T-helper 1 cell treated with Interleukin-12 subunit alpha and Interleukin-12 subunit beta and Interleukin-4 antibody, amounts not matched to agents 30 ng/mL and 1 ng/mL, for 36 hours (primary cell): ENCODE measurements around the gene LIMA1. TPM values are rescaled to one million over a fixed set of nuclear protein-coding genes. Genes with fewer than 3 reads are reported as not detected.
"Not testable (repeated sequence)": the region's sequence is repeated elsewhere in the genome, so short reads cannot be mapped to it uniquely, and the experiment has no call there.

Experiments used
- intact Hi-C: fragments of 100-400 bp; cut with micrococcal nuclease; formaldehyde crosslinking; loops from one replicate; pipeline ENCODE4 v1.15.1; 2024
- total RNA-seq: library from RNA; stranded (reverse); gene quantifications from 2 replicates; pipeline ENCODE4 v1.2.3, GENCODE V29; 2022

The LIMA1 gene
- 31.2 and 31.9 TPM in 2 replicates for total RNA-seq

- intact Hi-C loops, result loop anchor here (1.0 to 10.0 kb wide), 7 partner anchors 61 to 459 kb away; partner anchors contain the start of genes CERS5, COX14 and NCKAP5L
These were observed at the start of gene LIMA1 for GRCh38 chr12:50283229-50283923. Gene LIMA1 (minus strand): TSS chr12:50283520. CDS start chr12:50248751, 34,769 bp downstream.

DNA sequence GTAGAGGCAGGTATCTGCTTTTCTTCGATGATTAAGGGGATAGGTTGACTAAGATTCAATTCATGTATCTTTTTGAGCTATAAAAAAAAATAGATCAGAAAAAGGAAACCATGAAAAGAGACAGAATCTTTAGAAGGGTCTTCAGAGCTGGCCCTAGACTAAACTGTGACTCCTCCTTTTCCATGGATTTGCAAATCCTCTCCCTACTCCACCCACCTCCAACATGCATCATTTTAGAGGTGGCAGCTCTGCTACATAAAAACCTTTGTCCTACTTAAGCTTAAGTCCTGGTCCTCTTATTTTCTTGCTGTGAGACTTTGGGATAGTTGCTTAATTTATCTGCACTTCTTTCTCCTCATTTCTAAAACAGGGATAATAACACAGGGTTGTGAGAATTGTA lies 48.4 kb upstream of the LIMA1 start:
- intact Hi-C loops, result no loop called here

DNA sequence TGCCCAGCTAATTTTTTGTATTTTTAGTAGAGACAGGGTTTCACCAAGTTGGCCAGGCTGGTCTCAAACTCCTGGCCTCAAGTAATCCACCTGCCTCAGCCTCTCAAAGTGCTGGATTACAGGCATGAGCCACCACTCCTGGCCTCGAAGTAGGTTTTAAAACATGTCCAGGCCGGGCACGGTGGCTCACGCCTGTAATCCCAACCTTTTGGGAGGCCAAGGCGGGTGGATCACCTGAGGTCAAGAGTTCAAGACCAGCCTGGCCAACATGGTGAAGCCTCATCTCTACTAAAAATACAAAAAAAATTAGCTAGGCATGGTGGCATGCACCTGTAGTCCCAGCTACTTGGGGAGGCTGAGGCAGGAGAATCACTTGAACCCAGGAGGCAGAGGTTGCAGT lies 45.3 kb upstream of the LIMA1 start:
- intact Hi-C loops, result not testable (repeated sequence)

DNA sequence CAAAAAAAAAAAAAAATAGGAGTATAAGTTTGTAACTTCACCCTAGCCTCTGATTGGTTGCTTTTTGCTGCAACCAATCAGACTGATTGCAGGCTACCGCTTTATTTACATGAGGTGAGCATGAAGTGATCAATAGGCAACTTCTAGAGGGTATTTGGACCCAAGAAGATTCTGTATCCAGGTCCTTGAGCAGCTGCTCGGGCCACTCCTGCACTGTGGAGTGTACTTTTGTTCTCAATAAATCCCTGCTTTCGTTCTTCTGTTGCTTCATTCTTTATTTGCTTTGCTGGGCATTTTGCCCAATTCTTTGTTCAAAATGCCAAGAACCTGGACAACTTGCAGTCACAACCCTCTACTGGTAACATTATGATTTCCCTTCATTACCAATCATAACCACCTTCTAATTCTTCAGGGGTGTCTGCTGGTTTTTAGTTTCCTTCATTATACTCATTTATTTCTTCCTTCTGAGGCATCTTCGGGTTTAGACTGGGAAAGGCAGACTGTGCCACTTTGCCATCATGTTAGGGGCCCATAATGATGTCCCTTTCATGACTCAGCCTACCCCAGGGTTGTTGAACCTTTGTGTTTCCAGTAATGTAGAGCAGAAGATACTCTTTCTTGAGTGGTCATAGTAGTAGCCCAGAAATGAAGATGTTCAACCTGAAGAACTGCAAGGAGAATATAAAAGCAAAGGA lies 43.4 kb upstream of the LIMA1 start:
- intact Hi-C loops, result no loop called here

DNA sequence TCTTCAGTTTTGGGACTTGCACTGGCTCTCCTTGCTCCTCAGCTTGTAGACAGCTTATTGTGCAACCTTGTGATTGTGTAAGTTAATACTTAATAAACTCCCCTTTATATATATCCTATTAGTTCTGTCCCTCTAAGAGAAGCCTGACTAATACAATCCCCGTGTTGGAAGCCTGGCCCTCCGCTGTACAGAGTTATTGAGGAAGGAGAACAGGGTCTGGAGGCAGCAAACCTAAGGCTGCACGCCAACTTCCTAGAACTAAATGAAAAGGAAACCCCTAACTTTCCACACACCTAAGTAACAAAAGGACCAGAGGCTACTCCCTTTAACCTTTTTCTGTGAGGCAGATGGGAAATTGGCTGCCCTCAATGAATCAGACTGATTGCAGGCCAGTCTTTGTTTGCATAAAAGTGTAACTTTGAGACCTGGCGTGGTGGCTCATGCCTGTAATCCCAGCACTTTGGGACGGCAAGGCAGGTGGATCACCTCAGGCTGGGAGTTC lies 42.6 kb upstream of the LIMA1 start:
- intact Hi-C loops, result no loop called here

- intact Hi-C loops, result not testable (repeated sequence)
These were observed 41.5 kb upstream of the LIMA1 start for GRCh38 chr12:50324770-50325169.

GRCh38 chr12:50324077-50324476 lies 40.8 kb upstream of the LIMA1 start:
- intact Hi-C loops, result not testable (repeated sequence)

DNA sequence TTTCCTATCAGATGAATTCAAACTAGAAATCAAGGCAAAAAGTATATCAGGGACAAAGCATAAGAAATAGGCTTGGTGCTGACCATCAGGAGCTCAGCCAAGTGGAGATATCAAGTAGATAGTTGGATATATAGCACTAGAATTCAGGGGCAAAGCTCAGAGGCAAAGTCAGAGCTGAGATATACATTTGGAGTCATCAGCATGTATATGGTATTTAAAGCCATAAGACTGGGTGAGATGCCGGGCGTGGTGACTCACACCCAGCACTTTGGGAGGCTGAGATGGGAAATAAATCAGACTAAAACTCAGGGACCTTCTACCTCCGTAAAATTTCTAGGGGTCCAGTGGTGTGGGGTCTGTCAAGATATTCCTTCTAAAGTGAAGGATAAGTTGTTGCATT lies 38.9 kb upstream of the LIMA1 start:
- intact Hi-C loops, result no loop called here

DNA sequence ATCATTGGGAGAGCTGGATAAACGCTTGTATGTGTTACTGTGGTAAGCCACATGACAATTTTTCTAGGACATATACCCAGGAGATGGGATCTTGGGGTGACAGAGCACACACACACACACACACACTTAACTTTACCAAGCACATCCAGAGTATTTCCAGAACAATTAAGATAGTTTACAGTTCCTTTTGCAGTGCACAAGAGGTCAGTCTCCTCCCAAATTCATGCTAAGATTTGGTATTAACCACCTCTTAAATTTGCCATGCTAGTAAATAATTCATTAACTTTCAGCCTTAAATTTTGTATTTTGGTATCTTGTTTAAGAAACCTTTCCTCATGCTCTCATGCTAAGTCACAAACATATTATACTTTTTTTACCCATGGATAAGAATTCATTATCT lies 33.9 kb upstream of the LIMA1 start:
- intact Hi-C loops, result no loop called here

- intact Hi-C loops, result loop anchor here (2.0 kb wide), 1 partner anchor 133 kb away; no protein-coding TSS in a partner anchor
These were observed 32.5 kb upstream of the LIMA1 start for GRCh38 chr12:50315803-50316202.

DNA sequence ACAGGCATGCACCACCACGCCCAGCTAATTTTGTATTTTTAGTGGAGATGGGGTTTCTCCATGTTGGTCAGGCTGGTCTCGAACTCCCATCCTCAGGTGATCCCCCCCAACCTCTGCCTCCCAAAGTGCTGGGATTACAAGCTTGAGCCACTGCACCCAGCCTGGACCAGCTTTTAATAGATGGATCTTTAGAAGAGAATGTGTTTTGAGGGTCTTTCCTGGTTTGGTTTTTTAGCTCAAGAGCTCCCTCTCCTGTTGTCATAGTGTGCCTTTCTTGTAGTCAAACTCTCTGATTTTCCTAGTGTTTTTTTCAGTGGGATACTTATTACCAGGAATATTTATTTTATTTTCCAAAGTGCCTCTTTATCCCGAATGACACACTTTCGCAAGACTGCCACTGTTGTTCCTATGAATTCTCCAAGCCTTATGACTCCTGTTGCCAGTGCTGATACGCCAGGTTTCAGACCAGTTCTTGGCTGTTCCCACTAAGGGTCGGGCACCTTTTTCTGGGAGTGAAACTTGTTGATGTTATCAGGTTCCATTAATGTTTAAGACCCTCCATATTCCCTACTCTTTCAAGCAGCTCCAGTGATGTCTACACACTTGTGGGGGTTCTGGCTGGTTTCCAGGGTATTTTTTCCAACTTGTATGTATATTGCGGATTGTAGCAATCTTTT lies 31.5 kb upstream of the LIMA1 start:
- intact Hi-C loops, result loop anchor here (1.0 to 2.0 kb wide), 3 partner anchors 132 to 239 kb away; no protein-coding TSS in a partner anchor

DNA sequence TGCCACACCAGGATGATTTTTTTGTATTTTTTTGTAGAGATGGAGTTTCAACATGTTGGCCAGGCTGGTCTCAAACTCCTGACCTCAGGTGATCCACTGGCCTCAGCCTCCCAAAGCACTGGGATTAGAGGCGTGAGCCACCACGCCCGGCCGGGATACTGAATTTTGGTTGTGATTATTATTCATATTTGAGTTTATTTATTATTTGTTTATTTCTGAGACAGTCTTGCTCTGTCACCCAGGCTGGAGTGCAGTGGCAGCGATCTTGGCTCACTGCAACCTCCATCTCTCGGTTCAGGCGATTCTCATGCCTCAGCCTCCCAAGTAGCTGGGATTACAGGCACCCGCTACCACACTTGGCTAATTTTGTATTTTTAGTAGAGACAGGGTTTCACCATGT lies 30.7 kb upstream of the LIMA1 start:
- intact Hi-C loops, result loop anchor here (1.0 to 2.0 kb wide), 3 partner anchors 131 to 239 kb away; no protein-coding TSS in a partner anchor

- intact Hi-C loops, result no loop called here
These were observed 30.1 kb upstream of the LIMA1 start for GRCh38 chr12:50313256-50313931.

DNA sequence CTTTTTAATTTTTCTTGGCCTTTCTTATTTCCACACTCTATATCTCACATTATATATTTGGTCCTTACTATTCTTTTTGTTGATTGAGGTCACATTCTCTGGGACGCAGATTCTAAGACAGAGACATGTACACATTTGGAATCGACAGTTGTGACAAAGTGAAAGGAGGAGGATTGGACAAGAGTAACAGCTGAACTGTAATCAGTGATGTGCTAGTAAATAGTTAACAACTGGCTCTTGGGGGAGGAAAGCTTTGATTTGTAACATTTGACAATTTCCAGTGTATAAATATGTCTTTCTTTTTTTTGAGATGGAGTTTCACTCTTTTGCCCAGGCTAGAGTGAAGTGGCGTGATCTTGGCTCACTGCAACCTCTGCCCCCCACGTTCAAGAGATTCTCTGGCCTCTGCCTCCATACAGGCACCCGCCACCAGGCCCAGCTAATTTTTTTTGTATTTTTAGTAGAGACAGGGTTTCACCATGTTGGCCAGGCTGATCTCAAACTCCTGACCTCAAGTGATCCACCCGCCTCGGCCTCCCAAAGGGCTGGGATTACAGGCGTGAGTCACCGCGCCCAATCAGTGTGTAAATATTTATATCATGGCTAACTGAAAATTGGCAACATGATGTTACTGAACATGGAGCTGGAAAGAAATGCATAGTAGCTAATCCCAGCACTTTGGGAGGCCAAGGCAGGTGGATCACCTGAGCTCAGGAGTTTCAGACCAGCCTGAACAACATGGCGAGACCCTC lies 28.7 kb upstream of the LIMA1 start:
- intact Hi-C loops, result not testable (repeated sequence)

- intact Hi-C loops, result no loop called here
These were observed 26.6 kb upstream of the LIMA1 start for GRCh38 chr12:50309950-50310349.

DNA sequence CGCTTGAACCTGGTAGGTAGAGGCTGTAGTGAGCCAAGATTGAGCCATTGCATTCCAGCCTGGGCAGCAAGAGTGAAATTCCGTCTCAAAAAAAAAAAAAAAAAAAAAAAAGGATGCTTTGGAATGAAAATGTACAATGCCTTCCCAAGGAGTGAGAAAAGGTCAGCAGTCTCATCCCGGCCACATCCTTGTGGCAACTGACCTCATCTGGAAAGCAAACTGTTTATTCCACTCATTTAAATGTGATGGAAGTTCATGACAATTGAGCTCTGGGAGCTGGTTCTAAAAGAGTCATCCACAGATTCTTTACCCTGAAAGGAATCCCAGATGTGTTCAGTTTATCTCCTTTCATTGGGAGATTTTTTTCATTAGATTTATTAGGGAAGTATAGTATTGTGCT lies 19.4 kb upstream of the LIMA1 start:
- intact Hi-C loops, result no loop called here

GRCh38 chr12:50297996-50298395 lies 14.7 kb upstream of the LIMA1 start:
- intact Hi-C loops, result no loop called here

- intact Hi-C loops, result no loop called here
These were observed 13.7 kb upstream of the LIMA1 start for GRCh38 chr12:50297027-50297426.

GRCh38 chr12:50296554-50296953 lies 13.2 kb upstream of the LIMA1 start:
- intact Hi-C loops, result no loop called here

DNA sequence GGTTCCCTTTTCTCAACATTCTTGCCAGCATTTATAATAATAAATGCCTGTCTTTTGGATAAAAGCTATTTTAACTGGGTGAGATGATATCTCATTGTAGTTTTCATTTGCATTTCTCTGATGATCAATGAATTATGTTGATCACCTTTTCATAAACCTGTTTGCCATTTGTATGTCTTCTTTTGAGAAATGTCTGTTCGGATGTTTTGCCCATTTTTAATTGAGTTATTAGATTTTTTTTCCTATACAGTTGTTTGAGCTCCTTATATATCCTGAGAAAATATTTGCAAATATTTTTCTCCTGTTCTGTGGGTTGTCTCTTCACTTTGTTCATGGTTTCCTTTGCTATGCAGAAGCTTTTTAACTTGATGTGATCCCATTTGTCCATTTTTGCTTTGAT lies 8.1 kb upstream of the LIMA1 start:
- intact Hi-C loops, result no loop called here

DNA sequence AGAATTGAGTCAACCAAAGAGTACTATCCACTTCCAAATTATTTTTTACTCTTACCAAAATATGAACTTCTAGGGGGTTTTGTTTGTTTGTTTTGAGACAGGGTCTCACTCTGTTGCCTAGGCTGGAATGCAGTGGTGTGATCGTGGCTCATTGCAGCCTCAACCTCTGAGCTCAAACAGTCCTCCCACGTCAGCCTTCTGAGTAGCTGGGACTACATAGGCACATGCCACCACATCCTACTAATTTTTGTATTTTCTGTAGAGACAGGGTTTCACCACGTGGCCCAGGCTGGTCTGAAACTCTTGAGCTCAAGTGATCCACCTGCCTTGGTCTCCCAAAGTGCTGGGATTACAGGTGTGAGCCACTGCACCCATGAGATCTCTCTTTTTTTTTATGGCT lies 7.4 kb upstream of the LIMA1 start:
- intact Hi-C loops, result not testable (repeated sequence)
